Fibroblast of lung (primary cell): ENCODE data around the gene ZNF554.

Source experiments
- EZH2 ChIP-seq: IDR thresholded peaks from 2 replicates; pipeline ENCODE4 v1.5.1; 2012; ENCODE audit warnings: low read length, control low read depth, mild to moderate bottlenecking; ENCODE audit errors: missing control alignments
- TF ChIP-seq, protein P1 (sequence below), 2 donors: IDR thresholded peaks in 1 of 2; conservative IDR thresholded peaks in 1 of 2; 1 replicate in 1 of 2; 2 replicates in 1 of 2; pipeline ENCODE4 v1.5.1; 2011 to 2012; ENCODE audit warnings: low read length in 2 of 2, control low read depth in 1 of 2, inconsistent platforms in 1 of 2, low read depth in 1 of 2, mild to moderate bottlenecking in 1 of 2

DNA sequence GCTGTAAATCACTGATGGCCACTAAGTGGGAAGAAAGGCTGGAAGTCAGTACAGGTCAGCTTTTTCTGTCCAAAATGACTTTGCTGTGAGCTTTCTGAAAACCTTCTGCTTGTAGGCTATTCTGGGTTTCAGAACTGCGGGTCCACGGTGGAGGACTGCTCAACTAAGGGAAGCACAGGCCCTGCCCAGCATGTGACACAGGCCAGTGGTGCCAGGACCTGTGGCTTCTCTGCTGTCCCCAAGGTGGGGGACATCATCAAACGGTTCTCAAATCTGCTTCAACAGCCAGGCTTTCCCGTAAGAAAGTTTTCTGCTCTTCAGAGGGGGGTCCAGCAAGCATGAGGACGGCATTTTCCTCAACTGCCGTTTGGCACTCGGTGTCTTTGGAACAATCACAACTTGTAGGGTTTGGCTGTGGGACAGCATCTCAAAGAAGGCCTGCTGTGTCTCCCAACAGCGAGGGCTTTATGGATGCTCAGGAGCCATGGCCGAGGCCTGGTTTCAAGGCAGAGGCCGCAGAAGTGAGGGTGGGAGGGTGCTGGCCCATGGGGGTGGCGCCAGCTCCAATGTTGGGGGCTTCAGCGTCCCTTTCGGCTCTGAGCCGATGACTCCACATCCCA, 40.4 kb upstream of the ZNF554 start:
- TF ChIP-seq EZH2, result no peak
- TF ChIP-seq, protein P1, sequence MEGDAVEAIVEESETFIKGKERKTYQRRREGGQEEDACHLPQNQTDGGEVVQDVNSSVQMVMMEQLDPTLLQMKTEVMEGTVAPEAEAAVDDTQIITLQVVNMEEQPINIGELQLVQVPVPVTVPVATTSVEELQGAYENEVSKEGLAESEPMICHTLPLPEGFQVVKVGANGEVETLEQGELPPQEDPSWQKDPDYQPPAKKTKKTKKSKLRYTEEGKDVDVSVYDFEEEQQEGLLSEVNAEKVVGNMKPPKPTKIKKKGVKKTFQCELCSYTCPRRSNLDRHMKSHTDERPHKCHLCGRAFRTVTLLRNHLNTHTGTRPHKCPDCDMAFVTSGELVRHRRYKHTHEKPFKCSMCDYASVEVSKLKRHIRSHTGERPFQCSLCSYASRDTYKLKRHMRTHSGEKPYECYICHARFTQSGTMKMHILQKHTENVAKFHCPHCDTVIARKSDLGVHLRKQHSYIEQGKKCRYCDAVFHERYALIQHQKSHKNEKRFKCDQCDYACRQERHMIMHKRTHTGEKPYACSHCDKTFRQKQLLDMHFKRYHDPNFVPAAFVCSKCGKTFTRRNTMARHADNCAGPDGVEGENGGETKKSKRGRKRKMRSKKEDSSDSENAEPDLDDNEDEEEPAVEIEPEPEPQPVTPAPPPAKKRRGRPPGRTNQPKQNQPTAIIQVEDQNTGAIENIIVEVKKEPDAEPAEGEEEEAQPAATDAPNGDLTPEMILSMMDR (conservative IDR thresholded peaks at IDR 0.05 in 1 of 2, IDR thresholded peaks at IDR 0.05 in 1 of 2; ENCODE audit: low read depth in 1 of 2, low read length in 2 of 2), result no peak
